Astrocyte of the cerebellum (primary cell): ENCODE data around the gene CCNI2.

Experiments used
- DNase-seq: peaks from one replicate; pipeline ENCODE4 v3.0.0-alpha.2; 2011; ENCODE audit warnings: low read depth
- H3K4me3 ChIP-seq: 2 replicates; pipeline ENCODE4 v1.5.1; 2011; ENCODE audit warnings: mild to moderate bottlenecking, low read depth, low read length, moderate library complexity
- CTCF ChIP-seq: IDR thresholded peaks from 2 replicates; pipeline ENCODE4 v1.5.1; 2012; ENCODE audit warnings: low read length, low read depth, moderate library complexity, mild to moderate bottlenecking; ENCODE audit errors: missing control alignments
- in situ Hi-C: cut with HindIII; loops from 2 replicates; pipeline ENCODE4 v1.10.0; 2017; ENCODE audit warnings: low sequenced_read_pairs

CCNI2 gene

DNA sequence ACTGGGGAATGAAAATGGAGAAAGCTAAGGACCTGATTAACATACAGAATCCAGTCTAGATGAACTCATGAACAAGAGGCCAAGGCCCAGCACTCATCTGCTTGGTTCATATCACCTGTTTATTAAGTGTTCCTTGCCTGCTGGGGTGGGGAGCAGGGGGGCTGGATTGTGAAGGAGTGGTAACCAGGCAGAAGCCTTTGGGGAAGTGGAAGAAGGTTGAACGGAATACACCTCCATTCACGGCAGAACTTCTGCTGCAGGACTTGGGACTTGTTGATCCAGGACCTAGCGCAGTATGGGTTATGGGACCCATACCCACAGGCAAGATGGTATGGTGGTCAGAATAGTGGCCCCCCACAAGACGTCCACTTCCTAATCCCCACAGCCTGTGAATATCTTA, 38.6 kb downstream of the CCNI2 start:
- no peak for DNase-seq
- in situ Hi-C loops = no loop called here
- TF ChIP-seq CTCF = no peak
- no peak overlapping the region for H3K4me3 ChIP-seq

DNA sequence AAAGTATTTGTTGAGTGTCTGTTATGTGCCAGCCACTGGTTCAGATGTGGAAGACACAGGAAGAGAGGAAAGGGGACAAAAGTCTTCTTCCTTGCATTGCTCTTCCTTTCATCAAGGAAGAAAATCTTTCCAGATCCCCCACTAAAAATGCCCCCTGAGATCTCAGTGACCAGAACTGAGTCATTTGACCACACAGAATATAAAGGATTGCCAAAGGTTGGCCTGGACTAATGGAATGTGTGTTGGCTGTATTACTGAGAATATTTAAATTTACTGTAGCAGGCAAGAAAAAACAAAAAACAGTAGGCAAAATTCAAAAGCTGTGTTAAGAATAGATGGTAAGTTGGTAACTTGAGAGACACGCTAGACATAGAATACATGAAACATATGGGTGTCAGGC, 39.9 kb downstream of the CCNI2 start:
- no peak for TF ChIP-seq CTCF
- in situ Hi-C loops = no loop called here
- DNase-seq = peak; percentile 76
- no peak overlapping the region for H3K4me3 ChIP-seq

- no peak for DNase-seq
- no peak for TF ChIP-seq CTCF
- in situ Hi-C loops = no loop called here
- H3K4me3 ChIP-seq = no peak overlapping the region
Observed at GRCh38 chr5:132788508-132788907, 41.3 kb downstream of the CCNI2 start.

DNA sequence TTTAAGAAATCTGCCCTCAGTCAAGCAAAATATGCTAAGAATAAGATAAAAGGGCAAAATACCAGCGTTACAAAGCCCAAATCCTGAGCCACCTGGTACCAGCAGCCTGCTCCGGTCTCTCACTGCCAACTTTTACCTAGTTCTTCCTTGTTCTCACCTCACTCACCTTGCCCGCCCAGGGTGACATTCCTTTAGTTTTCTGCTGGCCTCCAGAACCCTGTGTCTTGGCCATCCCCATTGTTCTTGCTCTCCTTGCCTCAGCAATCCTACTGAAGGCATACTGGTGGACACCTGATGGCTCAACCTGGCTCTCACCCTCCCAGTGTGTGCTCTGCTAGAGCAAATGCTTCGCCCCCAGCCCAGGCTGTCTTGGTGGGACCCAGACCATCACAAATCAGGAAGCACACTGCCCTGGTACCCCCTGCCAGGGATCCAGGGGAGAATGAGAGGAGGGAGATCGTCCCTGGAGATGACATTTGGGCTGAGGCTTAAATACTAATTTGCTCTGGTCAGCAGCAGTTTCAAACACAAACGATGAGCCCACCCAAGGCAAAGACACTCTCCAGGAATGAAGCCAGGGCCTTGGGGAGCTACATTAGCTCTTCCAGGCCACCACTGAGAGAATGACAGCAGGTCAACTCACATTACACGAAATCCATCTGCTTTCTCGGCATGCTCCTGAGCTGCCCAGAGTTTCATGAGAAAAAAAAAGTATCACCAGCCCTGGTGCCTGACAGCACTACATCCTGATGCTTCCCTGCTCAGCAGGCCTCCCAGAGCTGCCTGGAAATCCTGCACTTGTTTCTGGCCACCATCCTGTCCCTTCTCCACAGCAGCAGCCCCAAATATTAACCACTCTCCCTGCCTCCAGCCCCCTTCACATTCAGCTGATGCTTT, 42.0 kb downstream of the CCNI2 start:
- H3K4me3 ChIP-seq = no peak overlapping the region
- DNase-seq = no peak
- in situ Hi-C loops = no loop called here
- TF ChIP-seq CTCF = no peak

DNA sequence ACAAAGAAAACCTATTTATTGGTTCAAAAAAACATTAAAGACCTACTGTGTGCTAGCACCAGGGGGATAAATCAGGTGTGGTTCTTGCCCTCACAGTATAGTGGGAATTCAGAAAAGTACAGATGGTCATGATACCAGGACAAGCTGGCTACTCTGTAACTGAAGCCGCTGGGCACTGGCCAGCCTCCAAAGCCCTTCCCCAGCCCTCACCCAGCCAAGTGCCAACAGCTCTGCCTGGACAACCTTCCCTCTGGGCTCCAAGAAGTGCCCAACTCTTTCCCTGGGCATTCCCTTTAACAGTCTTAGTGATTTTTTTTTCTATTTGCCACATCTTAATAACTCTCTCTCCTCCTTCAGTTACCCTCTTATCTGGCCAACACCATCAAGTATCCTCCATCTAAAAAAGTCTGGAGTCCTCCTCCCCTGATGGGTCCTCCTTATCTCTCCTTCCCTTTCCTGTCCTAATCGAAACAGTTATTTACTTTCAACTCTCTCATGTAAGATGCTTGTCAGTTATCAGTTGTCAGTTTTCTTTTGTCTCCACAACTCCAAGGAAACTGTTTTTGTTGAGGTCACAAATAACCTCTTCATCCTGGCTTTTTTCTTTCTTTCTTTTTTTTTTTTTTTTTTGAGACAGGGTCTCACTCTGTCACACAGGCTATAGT, 43.1 kb downstream of the CCNI2 start:
- in situ Hi-C loops = no loop called here
- no peak for DNase-seq
- H3K4me3 ChIP-seq = no peak overlapping the region
- no peak for TF ChIP-seq CTCF

DNA sequence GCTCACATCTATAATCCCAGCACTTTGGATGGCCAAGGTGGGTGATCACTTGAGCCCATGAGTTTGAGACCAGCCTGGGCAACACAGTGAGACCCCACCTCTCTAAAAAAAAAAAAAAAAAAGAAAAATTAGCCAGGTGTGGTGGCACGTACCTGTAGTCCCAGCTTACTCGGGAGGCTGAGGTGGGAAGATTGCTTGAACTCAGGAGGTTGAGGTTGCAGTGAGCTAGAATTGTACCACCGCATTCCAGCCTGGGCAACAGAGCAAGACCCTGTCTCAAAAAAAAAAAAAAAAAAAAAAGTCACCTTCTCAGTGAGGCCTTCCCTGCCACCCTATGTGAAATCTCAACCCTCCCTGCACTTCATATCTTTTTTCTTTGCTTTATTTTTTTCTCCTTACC, 43.8 kb downstream of the CCNI2 start:
- no peak for DNase-seq
- TF ChIP-seq CTCF = no peak
- in situ Hi-C loops = no loop called here
- no peak overlapping the region for H3K4me3 ChIP-seq
